ENCODE measurements around the gene SELENON. TPM values are rescaled to one million over a fixed set of nuclear protein-coding genes. Genes with fewer than 3 reads are reported as not detected.
A peak's percentile ranks its signal among the peaks of the same experiment; 100 is the strongest.

Gene SELENON
- total and polyA plus RNA-seq, 4 donors = 35.9 to 88.8 (median 48.3) TPM

- Histone ChIP-seq H3K27me3 (ENCODE audit: control insufficient read depth in 3 of 3, insufficient read depth in 3 of 3, low read length in 2 of 3) (no peaks in the 10 kb centered on the region), H3K36me3 (ENCODE audit: control insufficient read depth in 4 of 4, insufficient read depth in 4 of 4, low read length in 4 of 4) (peaks cover 0 to 16% (median 2%) of the 10 kb centered on the region in 4 donors), H3K4me1 (ENCODE audit: control insufficient read depth in 5 of 5, insufficient read depth in 5 of 5, low read length in 5 of 5) (peaks cover 6 to 35% (median 21%) of the 10 kb centered on the region in 5 donors), H3K27ac (ENCODE audit: low read depth in 1 of 2, low read length in 1 of 2) (peak within 1 kb of the TSS; percentile 89 to 90), H3K9ac (ENCODE audit: insufficient read depth in 1 of 2, low read length in 2 of 2) (peak within 1 kb of the TSS; percentile 59 to 90), H3K9me3 (ENCODE audit: control insufficient read depth in 4 of 4, insufficient read depth in 3 of 4, low read length in 3 of 4) (no peaks in the 10 kb centered on the region), H3K4me3 (peak within 1 kb of the TSS; percentile 81)
- peak; percentile 92 for ATAC-seq (ENCODE audit: insufficient read depth, low FRiP score)
- WGBS, 2 donors = 1% methylated on average over 64 of the region's 64 CpGs
- no peak for TF ChIP-seq CTCF (IDR thresholded peaks at IDR 0.05; ENCODE audit: control extremely low read depth, extremely low read depth)
- DNase-seq = peak; percentile 87 to 93 (median 88)
Observed at GRCh38 chr1:25819491-25820246, 19.7 kb downstream of the SELENON start, which contains the start of gene MTFR1L. MTFR1L (plus strand) TSS chr1:25819954; CDS start chr1:25823105, 3,151 bp downstream.

DNA sequence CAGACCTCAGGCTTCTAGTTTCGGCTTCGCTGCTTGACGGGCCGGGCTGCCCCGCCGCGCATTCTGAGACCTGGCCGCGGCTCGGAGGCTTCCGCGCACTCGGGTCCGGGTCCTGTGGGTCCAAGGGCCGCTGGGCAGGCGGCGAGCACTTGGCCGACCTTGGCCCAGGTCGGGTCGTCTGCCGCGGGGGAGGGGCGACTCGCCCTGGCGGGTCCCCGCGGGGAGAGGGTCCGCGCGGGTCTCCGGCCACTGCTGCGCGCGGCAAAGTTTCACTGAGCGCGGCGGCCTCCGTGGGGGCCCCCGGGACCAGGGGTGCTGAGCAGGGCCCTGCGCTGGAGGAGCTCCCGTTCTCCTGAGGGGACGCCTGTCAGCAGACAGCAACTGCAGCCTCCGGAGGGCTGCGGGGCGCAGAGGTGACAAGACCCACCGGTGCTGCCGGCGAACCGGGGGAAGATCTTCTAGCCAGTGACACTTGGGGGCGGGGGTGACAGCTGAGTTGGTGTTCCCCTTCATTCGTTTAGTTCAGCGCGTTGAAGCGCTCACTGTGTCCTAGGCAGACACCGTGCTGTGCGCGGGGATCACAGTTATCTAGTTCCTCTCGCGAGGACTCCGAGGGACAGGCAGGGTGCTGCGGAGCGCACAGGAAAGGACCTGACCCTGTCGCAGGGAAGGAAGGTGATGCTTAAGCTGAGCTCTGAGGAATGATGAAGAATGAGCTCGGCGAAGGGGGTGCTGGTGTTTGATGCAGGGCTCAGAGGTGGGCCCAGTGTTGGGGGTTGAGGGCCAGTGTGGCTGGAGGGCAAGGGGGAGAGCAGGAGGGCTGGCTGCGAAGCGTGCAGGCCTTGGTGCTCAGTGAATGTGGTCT lies 20.5 kb downstream of the SELENON start:
- peak; percentile 51 for ATAC-seq (ENCODE audit: insufficient read depth, low FRiP score)
- WGBS, 2 donors = 1% methylated on average over 64 to 67 of the region's 67 CpGs
- H3K27me3 ChIP-seq (ENCODE audit: control insufficient read depth in 3 of 3, insufficient read depth in 3 of 3, low read length in 2 of 3) = no peaks in the 10 kb centered on the region

GRCh38 chr1:25821112-25821476 lies 21.1 kb downstream of the SELENON start:
- Histone ChIP-seq H3K27me3 (ENCODE audit: control insufficient read depth in 3 of 3, insufficient read depth in 3 of 3, low read length in 2 of 3) (no peaks in the 10 kb centered on the region), H3K4me3 (peak overlapping the region; percentile 81), H3K9me3 (ENCODE audit: control insufficient read depth in 4 of 4, insufficient read depth in 3 of 4, low read length in 3 of 4) (no peaks in the 10 kb centered on the region), H3K27ac (ENCODE audit: low read depth in 1 of 2, low read length in 1 of 2) (peak overlapping the region; percentile 89 to 90), H3K36me3 (ENCODE audit: control insufficient read depth in 4 of 4, insufficient read depth in 4 of 4, low read length in 4 of 4) (peaks cover 0 to 9% (median 6%) of the 10 kb centered on the region in 4 donors), H3K4me1 (ENCODE audit: control insufficient read depth in 5 of 5, insufficient read depth in 5 of 5, low read length in 5 of 5) (peaks cover 6 to 35% (median 21%) of the 10 kb centered on the region in 5 donors), H3K9ac (ENCODE audit: insufficient read depth in 1 of 2, low read length in 2 of 2) (peak overlapping the region; percentile 59 to 83)
- ATAC-seq (ENCODE audit: insufficient read depth, low FRiP score) (no peak), DNase-seq (no peak)
- WGBS, 2 donors = 24 to 31% methylated on average over 10 of the region's 10 CpGs
- no peak for TF ChIP-seq CTCF (IDR thresholded peaks at IDR 0.05; ENCODE audit: control extremely low read depth, extremely low read depth)

More for the DNA sequence above, 20.5 kb downstream of the SELENON start:
- Histone ChIP-seq H3K9ac (ENCODE audit: insufficient read depth in 1 of 2, low read length in 2 of 2) (peak overlapping the region; percentile 59 to 83), H3K9me3 (ENCODE audit: control insufficient read depth in 4 of 4, insufficient read depth in 3 of 4, low read length in 3 of 4) (no peaks in the 10 kb centered on the region), H3K27ac (ENCODE audit: low read depth in 1 of 2, low read length in 1 of 2) (peak overlapping the region; percentile 89 to 90), H3K4me1 (ENCODE audit: control insufficient read depth in 5 of 5, insufficient read depth in 5 of 5, low read length in 5 of 5) (peaks cover 6 to 35% (median 21%) of the 10 kb centered on the region in 5 donors), H3K36me3 (ENCODE audit: control insufficient read depth in 4 of 4, insufficient read depth in 4 of 4, low read length in 4 of 4) (peaks cover 0 to 12% (median 4%) of the 10 kb centered on the region in 4 donors), H3K4me3 (peak overlapping the region; percentile 81)
- no peak for TF ChIP-seq CTCF (IDR thresholded peaks at IDR 0.05; ENCODE audit: control extremely low read depth, extremely low read depth)
- DNase-seq = peak in 2 of 3 donors; percentile 45 to 50
